ENCODE results near the gene BRD4. TPM values are rescaled to one million over a fixed set of nuclear protein-coding genes. Genes with fewer than 3 reads are reported as not detected.

The BRD4 gene
- total and polyA plus RNA-seq, 2 donors (not counting 3 experiments of a cell fraction or from before 2014, with no cell fraction given), result 14.9 to 125 TPM

DNA sequence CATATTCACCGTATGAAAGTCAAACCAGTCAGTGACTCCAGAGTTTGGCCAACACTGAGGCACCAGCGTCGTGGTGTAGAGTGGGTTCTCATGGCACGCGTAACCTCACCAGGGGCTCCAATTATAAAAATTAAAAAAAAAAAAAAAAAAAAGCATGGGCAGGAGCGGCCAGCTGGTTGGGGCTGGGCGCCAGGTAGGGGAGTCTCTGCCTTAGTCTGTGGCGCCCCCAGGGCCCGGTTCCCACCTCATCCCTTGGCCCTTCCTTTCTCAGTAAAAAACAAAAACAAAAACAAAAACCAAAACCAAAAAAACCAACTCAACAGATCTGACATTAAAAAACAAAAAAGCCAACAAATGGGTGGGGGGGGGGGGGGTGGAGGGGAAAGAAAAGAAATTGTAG is 95.5 kb downstream of the BRD4 start:
- intact Hi-C loops (cut with micrococcal nuclease), result no loop called here
- no peak overlapping the region for H3K4me2 ChIP-seq (ENCODE audit: insufficient read depth, low read length)
- H2AFZ ChIP-seq (ENCODE audit: low read depth, low read length), result no peak overlapping the region
- TF ChIP-seq MYC (IDR thresholded peaks at IDR 0.05; ENCODE audit: low read depth, low read length), result no peak
- no peak for TF ChIP-seq GATA2 (IDR thresholded peaks at IDR 0.05; ENCODE audit: insufficient read depth, insufficient read length, low read depth, low read length)
- TF ChIP-seq FOS (IDR thresholded peaks at IDR 0.05; ENCODE audit: borderline replicate concordance, insufficient read depth, low read length), result no peak
- TF ChIP-seq, protein P1, sequence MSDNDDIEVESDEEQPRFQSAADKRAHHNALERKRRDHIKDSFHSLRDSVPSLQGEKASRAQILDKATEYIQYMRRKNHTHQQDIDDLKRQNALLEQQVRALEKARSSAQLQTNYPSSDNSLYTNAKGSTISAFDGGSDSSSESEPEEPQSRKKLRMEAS (IDR thresholded peaks at IDR 0.05; ENCODE audit: insufficient read depth, insufficient read length), result no peak
- TF ChIP-seq, protein P2, sequence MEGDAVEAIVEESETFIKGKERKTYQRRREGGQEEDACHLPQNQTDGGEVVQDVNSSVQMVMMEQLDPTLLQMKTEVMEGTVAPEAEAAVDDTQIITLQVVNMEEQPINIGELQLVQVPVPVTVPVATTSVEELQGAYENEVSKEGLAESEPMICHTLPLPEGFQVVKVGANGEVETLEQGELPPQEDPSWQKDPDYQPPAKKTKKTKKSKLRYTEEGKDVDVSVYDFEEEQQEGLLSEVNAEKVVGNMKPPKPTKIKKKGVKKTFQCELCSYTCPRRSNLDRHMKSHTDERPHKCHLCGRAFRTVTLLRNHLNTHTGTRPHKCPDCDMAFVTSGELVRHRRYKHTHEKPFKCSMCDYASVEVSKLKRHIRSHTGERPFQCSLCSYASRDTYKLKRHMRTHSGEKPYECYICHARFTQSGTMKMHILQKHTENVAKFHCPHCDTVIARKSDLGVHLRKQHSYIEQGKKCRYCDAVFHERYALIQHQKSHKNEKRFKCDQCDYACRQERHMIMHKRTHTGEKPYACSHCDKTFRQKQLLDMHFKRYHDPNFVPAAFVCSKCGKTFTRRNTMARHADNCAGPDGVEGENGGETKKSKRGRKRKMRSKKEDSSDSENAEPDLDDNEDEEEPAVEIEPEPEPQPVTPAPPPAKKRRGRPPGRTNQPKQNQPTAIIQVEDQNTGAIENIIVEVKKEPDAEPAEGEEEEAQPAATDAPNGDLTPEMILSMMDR (IDR thresholded peaks at IDR 0.05; ENCODE audit: extremely low read depth in 1 of 2, insufficient read depth in 1 of 2, low read depth in 1 of 2, low read length in 2 of 2), result no peak
- TF ChIP-seq POLR2AphosphoS5 (IDR thresholded peaks at IDR 0.05; ENCODE audit: insufficient read depth, low read depth, low read length), result no peak
- TF ChIP-seq EZH2 (IDR thresholded peaks at IDR 0.05; ENCODE audit: borderline replicate concordance, low read depth, low read length, severe bottlenecking), result no peak
- TF ChIP-seq POLR2A (IDR thresholded peaks at IDR 0.05; ENCODE audit: low read depth, low read length), result no peak
- no peak for TF ChIP-seq JUN (IDR thresholded peaks at IDR 0.05; ENCODE audit: borderline replicate concordance, insufficient read depth, insufficient read length, low read depth)
- DNase-seq (ENCODE audit: low read depth, low spot score) (no peak), FAIRE-seq (no peak)
- CTCF ChIA-PET, result interaction anchor here (1.2 kb wide), 1 partner anchor 11 kb away, joined by 3 read pairs; no protein-coding TSS in a partner anchor
- peaks cover 11 to 43% of the 10 kb centered on the region in 2 experiments for H3K36me3 ChIP-seq (ENCODE audit: control insufficient read depth in 2 of 2, extremely low read depth in 1 of 2, insufficient read depth in 2 of 2, low read length in 2 of 2)
- H4K20me1 ChIP-seq (replicated peaks; ENCODE audit: control insufficient read depth, extremely low read depth, insufficient read depth, low read length), result no peaks in the 10 kb centered on the region
- dilution Hi-C loops (cut with MboI; ENCODE audit: extremely low pct_ligation_motif_present, low sequenced_read_pairs), result no loop called here
- peaks cover 6% of the 10 kb centered on the region in 2 experiments for H3K27me3 ChIP-seq (ENCODE audit: control insufficient read depth in 2 of 2, insufficient read depth in 2 of 2, low read length in 2 of 2)
- BruUV-seq (replicated peaks), result no TSS peak
- H3K9me3 ChIP-seq (replicated peaks; ENCODE audit: control insufficient read depth, insufficient read depth, low read length), result no peaks in the 10 kb centered on the region
- POLR2A ChIA-PET, result no interaction called here
- H3K79me2 ChIP-seq (ENCODE audit: control insufficient read depth, insufficient read depth, low read length), result no peaks in the 10 kb centered on the region
- no peak overlapping the region for H3K4me3 ChIP-seq (replicated peaks in 1 of 3; ENCODE audit: insufficient read depth in 1 of 3, low read depth in 1 of 3, low read length in 3 of 3)
- H3K9ac ChIP-seq (replicated peaks; ENCODE audit: extremely low read depth, insufficient read depth, low read length), result no peak overlapping the region
- H3K4me1 ChIP-seq (ENCODE audit: control insufficient read depth, extremely low read depth, insufficient read depth, low read length), result no peaks in the 10 kb centered on the region
- no peaks in the 10 kb centered on the region for H3K9me1 ChIP-seq (replicated peaks; ENCODE audit: control insufficient read depth, extremely low read depth, insufficient read depth, low read length)
- no peak overlapping the region for H3K27ac ChIP-seq (ENCODE audit: insufficient read depth, low read depth, low read length)
